ENCODE results near the gene CDKN1B. TPM values are rescaled to one million over a fixed set of nuclear protein-coding genes. Genes with fewer than 3 reads are reported as not detected.

The CDKN1B gene
- total RNA-seq, 4 donors from 2014 or later = 48.7 to 97.4 (median 70.6) TPM

DNA sequence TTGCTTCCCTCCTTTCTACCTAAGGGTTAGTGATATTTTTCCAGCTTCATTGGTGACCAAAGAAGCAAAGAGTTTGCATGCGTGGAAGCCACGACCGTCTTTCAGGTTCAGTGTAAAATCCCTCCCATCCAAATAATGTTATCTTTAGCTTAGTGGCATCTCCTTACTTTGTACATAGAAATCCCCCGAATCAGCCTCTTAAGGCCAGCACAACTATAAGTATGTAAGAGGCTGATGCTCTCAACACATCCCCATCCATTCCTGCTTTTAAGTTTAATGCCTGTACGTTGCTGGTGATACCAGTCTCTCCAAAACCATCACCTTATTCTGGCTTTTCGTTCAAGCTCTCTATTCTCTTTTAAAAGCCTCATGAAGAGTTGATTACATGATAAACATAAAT lies 14.6 kb downstream of the CDKN1B start:
- no peak for DNase-seq (ENCODE audit: extremely low spot score)
- intact Hi-C loops (cut with DNase I) = no loop called here

GRCh38 chr12:12733118-12733517 lies 15.9 kb downstream of the CDKN1B start:
- Histone ChIP-seq H3K36me3 (no peaks in the 10 kb centered on the region), H3K4me1 (peaks cover 13 to 30% (median 20%) of the 10 kb centered on the region in 4 donors), H3K9me3 (no peaks in the 10 kb centered on the region), H3K27me3 (no peaks in the 10 kb centered on the region), H3K4me3 (no peak overlapping the region), H3K27ac (replicated peaks in 1 of 4) (no peak overlapping the region)
- 77% methylated on average over 2 of the region's 2 CpGs for WGBS
- TF ChIP-seq POLR2A (IDR thresholded peaks at IDR 0.05; ENCODE audit: low read depth) (no peak), CTCF (IDR thresholded peaks at IDR 0.05) (no peak), EP300 (IDR thresholded peaks at IDR 0.05) (no peak), POLR2AphosphoS5 (IDR thresholded peaks at IDR 0.05) (no peak)
- intact Hi-C loops (cut with DNase I) = no loop called here
- no peak for DNase-seq (ENCODE audit: extremely low spot score)

More for the DNA sequence above, 14.6 kb downstream of the CDKN1B start:
- WGBS = 88% methylated on average over 6 of the region's 6 CpGs
- no peaks in the 10 kb centered on the region for H3K36me3 ChIP-seq
- H3K27ac ChIP-seq (replicated peaks in 1 of 4) = no peak overlapping the region
- H3K4me3 ChIP-seq = no peak overlapping the region
- H3K4me1 ChIP-seq = peaks cover 14 to 25% (median 16%) of the 10 kb centered on the region in 4 donors
- H3K27me3 ChIP-seq = no peaks in the 10 kb centered on the region
- no peaks in the 10 kb centered on the region for H3K9me3 ChIP-seq
- TF ChIP-seq EP300 (IDR thresholded peaks at IDR 0.05) = no peak
- TF ChIP-seq POLR2AphosphoS5 (IDR thresholded peaks at IDR 0.05) = no peak
- no peak for TF ChIP-seq CTCF (IDR thresholded peaks at IDR 0.05)
- TF ChIP-seq POLR2A (IDR thresholded peaks at IDR 0.05; ENCODE audit: low read depth) = no peak

GRCh38 chr12:12734054-12734453 lies 16.9 kb downstream of the CDKN1B start:
- Histone ChIP-seq H3K36me3 (no peaks in the 10 kb centered on the region), H3K4me3 (no peak overlapping the region), H3K27me3 (no peaks in the 10 kb centered on the region), H3K27ac (replicated peaks in 1 of 4) (peak overlapping the region in 3 of 4 donors; percentile 5 to 60 (median 37)), H3K9me3 (no peaks in the 10 kb centered on the region), H3K4me1 (peaks cover 13 to 30% (median 20%) of the 10 kb centered on the region in 4 donors)
- DNase-seq (ENCODE audit: extremely low spot score) = no peak
- 69% methylated on average over 2 of the region's 2 CpGs for WGBS
- no peak for TF ChIP-seq EP300 (IDR thresholded peaks at IDR 0.05)
- no peak for TF ChIP-seq POLR2A (IDR thresholded peaks at IDR 0.05; ENCODE audit: low read depth)
- no peak for TF ChIP-seq POLR2AphosphoS5 (IDR thresholded peaks at IDR 0.05)
- TF ChIP-seq CTCF (IDR thresholded peaks at IDR 0.05) = no peak
- intact Hi-C loops (cut with DNase I) = no loop called here

DNA sequence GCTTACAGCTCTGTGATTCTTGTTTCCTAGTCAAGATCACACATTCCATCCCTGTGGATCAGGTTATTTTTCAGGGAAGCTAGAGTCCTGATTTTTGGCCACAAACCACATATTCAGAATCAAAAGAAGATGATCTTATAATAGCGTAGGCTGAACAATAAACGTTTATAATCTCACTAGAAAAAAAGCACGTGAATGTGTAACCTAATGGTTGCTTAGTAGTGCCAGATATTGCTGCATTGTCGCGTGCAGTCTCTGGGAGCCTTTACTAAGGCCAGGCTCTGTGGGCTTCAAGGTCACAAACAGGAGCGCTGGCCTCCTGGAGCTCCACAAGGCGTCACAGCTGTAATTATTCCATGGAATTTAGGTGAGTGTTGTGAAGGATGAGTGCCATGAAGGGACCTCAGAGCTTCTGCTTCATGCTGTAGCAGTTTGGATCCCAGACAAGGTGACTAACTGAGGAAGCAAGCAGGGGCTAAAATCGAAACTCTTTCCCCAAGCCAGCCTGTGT lies 17.4 kb downstream of the CDKN1B start:
- 28% methylated on average over 8 of the region's 8 CpGs for WGBS
- intact Hi-C loops (cut with DNase I) = no loop called here
- H3K9me3 ChIP-seq = no peaks in the 10 kb centered on the region
- no peaks in the 10 kb centered on the region for H3K36me3 ChIP-seq
- H3K27ac ChIP-seq (replicated peaks in 1 of 4) = peak overlapping the region; percentile 5 to 60 (median 23)
- no peak for DNase-seq (ENCODE audit: extremely low spot score)
- TF ChIP-seq POLR2AphosphoS5 (IDR thresholded peaks at IDR 0.05) (no peak), POLR2A (IDR thresholded peaks at IDR 0.05; ENCODE audit: low read depth) (no peak), EP300 (IDR thresholded peaks at IDR 0.05) (no peak), CTCF (IDR thresholded peaks at IDR 0.05) (no peak)
- H3K27me3 ChIP-seq = no peaks in the 10 kb centered on the region
- H3K4me3 ChIP-seq = no peak overlapping the region
- peaks cover 13 to 30% (median 20%) of the 10 kb centered on the region in 4 donors for H3K4me1 ChIP-seq

DNA sequence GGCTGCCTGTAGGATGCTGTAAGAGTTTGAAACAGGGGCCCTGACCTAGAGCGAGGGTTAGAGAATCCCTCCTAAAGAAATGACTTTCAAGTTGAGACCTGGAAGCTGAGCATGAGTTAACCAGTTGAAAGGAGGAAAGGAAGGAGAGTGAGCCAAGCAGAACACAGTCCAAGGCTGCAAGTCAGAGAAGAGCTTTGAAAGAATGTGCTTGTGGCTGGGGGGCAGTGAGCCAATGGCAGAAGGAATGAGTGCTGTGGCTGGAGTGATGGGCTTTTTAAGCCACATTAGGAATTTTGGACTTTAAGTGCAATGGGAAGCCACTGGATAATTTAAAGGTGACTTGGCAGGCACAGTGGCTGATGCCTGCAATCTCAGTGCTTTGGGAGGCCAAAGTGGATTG lies 18.1 kb downstream of the CDKN1B start:
- Histone ChIP-seq H3K4me3 (no peak overlapping the region), H3K36me3 (no peaks in the 10 kb centered on the region), H3K9me3 (no peaks in the 10 kb centered on the region), H3K27me3 (no peaks in the 10 kb centered on the region), H3K27ac (replicated peaks in 1 of 4) (peak overlapping the region; percentile 5 to 60 (median 23)), H3K4me1 (peaks cover 13 to 30% (median 20%) of the 10 kb centered on the region in 4 donors)
- TF ChIP-seq CTCF (IDR thresholded peaks at IDR 0.05) (no peak), POLR2A (IDR thresholded peaks at IDR 0.05; ENCODE audit: low read depth) (no peak), EP300 (IDR thresholded peaks at IDR 0.05) (no peak), POLR2AphosphoS5 (IDR thresholded peaks at IDR 0.05) (no peak)
- WGBS = 93% methylated on average over 1 of the region's 1 CpG
- no peak for DNase-seq (ENCODE audit: extremely low spot score)
- intact Hi-C loops (cut with DNase I) = no loop called here
